GM18508 (cell line): ENCODE measurements around the gene SLC15A3.

Experiments
- ATAC-seq: cut with Tn5 transposase; IDR thresholded peaks from one replicate; pipeline ENCODE4 v1.9.1; 2021; ENCODE audit warnings: moderate number of reproducible peaks; ENCODE audit not compliant: insufficient read depth, unreplicated experiment

The SLC15A3 gene

GRCh38 chr11:60899046-60899936 lies 52.7 kb downstream of the SLC15A3 start:
- ATAC-seq: no peak

GRCh38 chr11:60897496-60897895 lies 54.5 kb downstream of the SLC15A3 start:
- ATAC-seq: no peak

GRCh38 chr11:60895687-60896086 lies 56.3 kb downstream of the SLC15A3 start:
- no peak for ATAC-seq

GRCh38 chr11:60891103-60891741 lies 60.8 kb downstream of the SLC15A3 start:
- ATAC-seq: no peak

GRCh38 chr11:60890696-60891095 lies 61.3 kb downstream of the SLC15A3 start:
- no peak for ATAC-seq

- no peak for ATAC-seq
Measured at GRCh38 chr11:60889869-60890311, 62.1 kb downstream of the SLC15A3 start.

- no peak for ATAC-seq
Measured at GRCh38 chr11:60887556-60887955, 64.4 kb downstream of the SLC15A3 start.
